Ovary (tissue), 9 donors: ENCODE results near the gene FUT1. TPM values are rescaled to one million over a fixed set of nuclear protein-coding genes. Genes with fewer than 3 reads are reported as not detected.
A peak's percentile ranks its signal among the peaks of the same experiment; 100 is the strongest.

Experiments
- DNase-seq, 5 donors: peaks; one replicate each; pipeline ENCODE4 v3.0.0-alpha.2; 2019 to 2020
- H3K27ac ChIP-seq, 2 donors: fragments of 200-600 bp; one replicate each; pipeline versions ENCODE4 v1.5.1 to v1.8.0; 2019 to 2022
- H3K27me3 ChIP-seq: fragments of 200-600 bp; one replicate; pipeline ENCODE4 v1.8.0; 2022
- H3K36me3 ChIP-seq: fragments of 200-600 bp; sonication (generic); one replicate; pipeline ENCODE4 v1.5.1; 2019
- H3K4me1 ChIP-seq: one replicate; pipeline ENCODE4 v1.8.1; 2013; ENCODE audit warnings: mild to moderate bottlenecking, moderate library complexity; ENCODE audit not compliant: insufficient read depth
- H3K4me3 ChIP-seq: fragments of 200-600 bp; sonication (generic); one replicate; pipeline ENCODE4 v1.5.1; 2017
- H3K9me3 ChIP-seq, 2 donors: fragments of 200-600 bp in 1 of 2; sonication (generic) in 1 of 2; one replicate each; pipeline versions ENCODE4 v1.5.1 to v1.8.1; 2013 to 2019; ENCODE audit warnings: mild to moderate bottlenecking in 1 of 2, moderate library complexity in 1 of 2
- EP300 ChIP-seq: sonication (generic); formaldehyde crosslinking; IDR thresholded peaks from one replicate; pipeline ENCODE4 v1.6.1; 2017; ENCODE audit warnings: antibody characterized with exemption
- POLR2A ChIP-seq: fragments of 450-650 bp; IDR thresholded peaks from one replicate; pipeline ENCODE4 v1.6.1; 2017; ENCODE audit warnings: antibody characterized with exemption, mild to moderate bottlenecking, moderate library complexity
- WGBS, 3 donors: extraction: QIAGEN DNeasy Blood & Tissue Kit in 1 of 3; methylation state at CpG; one replicate each; pipeline versions ENCODE4 v1.1.5 to v1.1.7; 2013 to 2017; 5-methylcytosine and 5-hydroxymethylcytosine counted together
- intact Hi-C, 4 donors: fragments of 100-400 bp; cut with DNase I; formaldehyde crosslinking; loops; one replicate each; pipeline versions ENCODE4 v1.11.0 to v1.15.1; 2022 to 2023
- polyA plus RNA-seq, 2 donors: library from polyadenylated mRNA; stranded (reverse); fragments of 200-250 nt in 1 of 2; fragments of 350-450 nt in 1 of 2; fragmentation: Illumina TruSeq in 1 of 2; extraction: RNeasy Lipid Tissue Mini Kit (QIAGEN cat#74804) in 1 of 2; gene quantifications; one replicate each; pipeline ENCODE4 v1.2.3, GENCODE V29; 2013 to 2014
- total RNA-seq, 7 donors: library from RNA; depleted of rRNA in 2 of 7; stranded (reverse); fragments of >200 nt in 2 of 7; fragmentation: NEBNext Ultra II Directional in 3 of 7; extraction: Animal tissue kit (Norgen Biotek cat#: 25700) in 3 of 7; gene quantifications; one replicate each; pipeline versions ENCODE4 v1.1.0 to v1.2.4, GENCODE V29; 2016 to 2023
- TF ChIP-seq, protein P1 (sequence below), 3 donors: fragments of 450-650 bp in 2 of 3; fragments of 200-600 bp in 1 of 3; IDR thresholded peaks; one replicate each; pipeline versions ENCODE4 v1.5.1 to v1.8.0; 2016 to 2022; ENCODE audit warnings: antibody characterized with exemption in 3 of 3, mild to moderate bottlenecking in 1 of 3
- donor health status: DM: no; HTN: no; CAD: no; lungs with moderate emphysema.
- donor health status: DM: no; HTN: no; CAD: no.
- donor health status: Bipolar disorder and iron deficiency.
- donor health status: DM: yes; HTN: yes; CAD: no.
- donor health status: DM: no; HTN: no; CAD: no.
- donor health status: DM: yes; HTN: yes; CAD: no.

Gene FUT1
- total and polyA plus RNA-seq, 9 donors = 0.48 to 4.0 (median 1.3) TPM

GRCh38 chr19:48735031-48735615 lies 17.3 kb downstream of the FUT1 start:
- Histone ChIP-seq H3K27me3 (no peaks in the 10 kb centered on the region), H3K27ac (no peak overlapping the region), H3K4me3 (no peak overlapping the region), H3K9me3 (no peaks in the 10 kb centered on the region), H3K36me3 (no peaks in the 10 kb centered on the region), H3K4me1 (no peaks in the 10 kb centered on the region)
- intact Hi-C loops = loop anchor here in 2 of 4 donors (5.0 kb wide), 2 partner anchors 58 to 88 kb away; partner anchors contain the start of gene CA11 (in 1 of the 2)
- TF ChIP-seq, protein P1, sequence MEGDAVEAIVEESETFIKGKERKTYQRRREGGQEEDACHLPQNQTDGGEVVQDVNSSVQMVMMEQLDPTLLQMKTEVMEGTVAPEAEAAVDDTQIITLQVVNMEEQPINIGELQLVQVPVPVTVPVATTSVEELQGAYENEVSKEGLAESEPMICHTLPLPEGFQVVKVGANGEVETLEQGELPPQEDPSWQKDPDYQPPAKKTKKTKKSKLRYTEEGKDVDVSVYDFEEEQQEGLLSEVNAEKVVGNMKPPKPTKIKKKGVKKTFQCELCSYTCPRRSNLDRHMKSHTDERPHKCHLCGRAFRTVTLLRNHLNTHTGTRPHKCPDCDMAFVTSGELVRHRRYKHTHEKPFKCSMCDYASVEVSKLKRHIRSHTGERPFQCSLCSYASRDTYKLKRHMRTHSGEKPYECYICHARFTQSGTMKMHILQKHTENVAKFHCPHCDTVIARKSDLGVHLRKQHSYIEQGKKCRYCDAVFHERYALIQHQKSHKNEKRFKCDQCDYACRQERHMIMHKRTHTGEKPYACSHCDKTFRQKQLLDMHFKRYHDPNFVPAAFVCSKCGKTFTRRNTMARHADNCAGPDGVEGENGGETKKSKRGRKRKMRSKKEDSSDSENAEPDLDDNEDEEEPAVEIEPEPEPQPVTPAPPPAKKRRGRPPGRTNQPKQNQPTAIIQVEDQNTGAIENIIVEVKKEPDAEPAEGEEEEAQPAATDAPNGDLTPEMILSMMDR (IDR thresholded peaks at IDR 0.05) = no peak
- no peak for TF ChIP-seq EP300
- TF ChIP-seq POLR2A = no peak
- no peak for DNase-seq
- 27 to 38% (median 32%) methylated on average over 38 of the region's 38 CpGs for WGBS, 3 donors

DNA sequence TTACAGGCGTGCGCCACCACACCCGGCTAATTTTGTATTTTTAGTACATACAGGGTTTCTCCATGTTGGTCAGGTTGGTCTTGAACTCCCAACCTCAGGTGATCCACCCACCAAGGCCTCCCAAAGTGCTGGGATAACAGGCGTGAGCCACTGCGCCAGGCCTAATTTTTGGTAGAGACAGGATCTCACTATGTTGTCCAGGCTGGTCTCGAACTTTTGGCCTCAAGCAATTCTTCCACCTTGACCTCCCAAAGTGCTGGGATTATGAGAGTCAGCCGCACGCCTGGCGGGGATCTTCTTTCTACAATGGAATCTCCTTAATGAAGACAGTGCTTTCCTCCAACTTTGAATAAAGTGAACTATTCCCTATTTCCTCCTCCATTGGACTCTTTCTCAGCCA lies 17.8 kb downstream of the FUT1 start:
- 93 to 96% (median 95%) methylated on average over 9 of the region's 9 CpGs for WGBS, 3 donors
- intact Hi-C loops = loop anchor here in 2 of 4 donors (5.0 kb wide), 2 partner anchors 57 to 87 kb away; partner anchors contain the start of gene CA11 (in 1 of the 2)
- no peak for TF ChIP-seq POLR2A
- TF ChIP-seq EP300 = no peak
- TF ChIP-seq, protein P1 (IDR thresholded peaks at IDR 0.05) = no peak
- Histone ChIP-seq H3K36me3 (no peaks in the 10 kb centered on the region), H3K9me3 (no peaks in the 10 kb centered on the region), H3K27ac (no peak overlapping the region), H3K27me3 (no peaks in the 10 kb centered on the region), H3K4me3 (no peak overlapping the region), H3K4me1 (no peaks in the 10 kb centered on the region)
- no peak for DNase-seq

- no peak overlapping the region for H3K4me3 ChIP-seq
- no peak for DNase-seq
- TF ChIP-seq EP300 = no peak
- H3K27ac ChIP-seq = no peak overlapping the region
- no peaks in the 10 kb centered on the region for H3K36me3 ChIP-seq
- H3K4me1 ChIP-seq = no peaks in the 10 kb centered on the region
- no peaks in the 10 kb centered on the region for H3K27me3 ChIP-seq
- WGBS, 3 donors = 86 to 94% (median 89%) methylated on average over 4 of the region's 4 CpGs
- intact Hi-C loops = no loop called here
- no peaks in the 10 kb centered on the region for H3K9me3 ChIP-seq
Observed at GRCh38 chr19:48731452-48731851, 21.0 kb downstream of the FUT1 start.

GRCh38 chr19:48728911-48729664 lies 23.4 kb downstream of the FUT1 start:
- Histone ChIP-seq H3K36me3 (no peaks in the 10 kb centered on the region), H3K4me3 (no peak overlapping the region), H3K27ac (peak overlapping the region; percentile 44 to 73), H3K9me3 (no peaks in the 10 kb centered on the region), H3K4me1 (peaks cover 7% of the 10 kb centered on the region), H3K27me3 (no peaks in the 10 kb centered on the region)
- 30 to 65% (median 58%) methylated on average over 26 to 77 of the region's 77 CpGs for WGBS, 3 donors
- TF ChIP-seq, protein P1 (IDR thresholded peaks at IDR 0.05) = no peak
- TF ChIP-seq POLR2A (no peak), EP300 (no peak)
- intact Hi-C loops = no loop called here
- peak in 4 of 5 donors; percentile 47 to 72 (median 62) for DNase-seq

- WGBS, 3 donors = 78 to 83% (median 82%) methylated on average over 2 of the region's 2 CpGs
- DNase-seq = no peak
- Histone ChIP-seq H3K27ac (no peak overlapping the region), H3K4me1 (peaks cover 7% of the 10 kb centered on the region), H3K4me3 (no peak overlapping the region), H3K36me3 (no peaks in the 10 kb centered on the region), H3K9me3 (no peaks in the 10 kb centered on the region), H3K27me3 (no peaks in the 10 kb centered on the region)
- intact Hi-C loops = no loop called here
- TF ChIP-seq, protein P1 (IDR thresholded peaks at IDR 0.05) = no peak
- TF ChIP-seq POLR2A (no peak), EP300 (no peak)
Observed at GRCh38 chr19:48726556-48726955, 25.9 kb downstream of the FUT1 start.
